ENCODE data around the gene MAP2K5. TPM values are rescaled to one million over a fixed set of nuclear protein-coding genes. Genes with fewer than 3 reads are reported as not detected.

Gene MAP2K5
- total and polyA plus RNA-seq, 2 donors from 2014 or later: 14.1 to 18.6 TPM

- H3K4me1 ChIP-seq (ENCODE audit: control insufficient read depth in 2 of 3, insufficient read depth in 2 of 3, low read depth in 1 of 3, low read length in 3 of 3): peaks cover 3 to 13% (median 6%) of the 10 kb centered on the region in 3 donors
- H3K9me3 ChIP-seq (ENCODE audit: control insufficient read depth in 2 of 3, insufficient read depth in 1 of 3, low read length in 3 of 3): no peaks in the 10 kb centered on the region
- no peak for FAIRE-seq
- no peak overlapping the region for H3K9ac ChIP-seq (ENCODE audit: low read length in 3 of 3)
- no peaks in the 10 kb centered on the region for H3K36me3 ChIP-seq (ENCODE audit: control insufficient read depth in 2 of 3, insufficient read depth in 3 of 3, low read length in 3 of 3)
- no peaks in the 10 kb centered on the region for H3K27me3 ChIP-seq (ENCODE audit: control insufficient read depth, insufficient read depth, low read length)
- TF ChIP-seq CTCF (IDR thresholded peaks at IDR 0.05; ENCODE audit: borderline replicate concordance, extremely low read depth, insufficient read depth): no peak
- H3K4me3 ChIP-seq (ENCODE audit: low read length in 3 of 3): no peak overlapping the region
- DNase-seq: peak in 2 of 5 donors; percentile 35 to 55
- H3K27ac ChIP-seq (ENCODE audit: low read depth in 2 of 2, low read length in 2 of 2): no peak overlapping the region
- intact Hi-C loops (cut with DNase I): no loop called here
Measured at GRCh38 chr15:67762610-67763368, 220.3 kb downstream of the MAP2K5 start.

GRCh38 chr15:67765701-67766100, 223.2 kb downstream of the MAP2K5 start:
- intact Hi-C loops (cut with DNase I): no loop called here
- TF ChIP-seq CTCF (IDR thresholded peaks at IDR 0.05; ENCODE audit: borderline replicate concordance, extremely low read depth, insufficient read depth): no peak
- Histone ChIP-seq H3K36me3 (ENCODE audit: control insufficient read depth in 2 of 3, insufficient read depth in 3 of 3, low read length in 3 of 3) (no peaks in the 10 kb centered on the region), H3K4me1 (ENCODE audit: control insufficient read depth in 2 of 3, insufficient read depth in 2 of 3, low read depth in 1 of 3, low read length in 3 of 3) (peaks cover 0 to 13% (median 6%) of the 10 kb centered on the region in 3 donors), H3K27ac (ENCODE audit: low read depth in 2 of 2, low read length in 2 of 2) (no peak overlapping the region), H3K9ac (ENCODE audit: low read length in 3 of 3) (no peak overlapping the region), H3K4me3 (ENCODE audit: low read length in 3 of 3) (no peak overlapping the region), H3K27me3 (ENCODE audit: control insufficient read depth, insufficient read depth, low read length) (no peaks in the 10 kb centered on the region), H3K9me3 (ENCODE audit: control insufficient read depth in 2 of 3, insufficient read depth in 1 of 3, low read length in 3 of 3) (no peaks in the 10 kb centered on the region)
- DNase-seq (peak in 1 of 5 donors; percentile 42), FAIRE-seq (peak; percentile 55)

- intact Hi-C loops (cut with DNase I): no loop called here
- Histone ChIP-seq H3K9me3 (ENCODE audit: control insufficient read depth in 2 of 3, insufficient read depth in 1 of 3, low read length in 3 of 3) (no peaks in the 10 kb centered on the region), H3K27ac (ENCODE audit: low read depth in 2 of 2, low read length in 2 of 2) (no peak overlapping the region), H3K4me3 (ENCODE audit: low read length in 3 of 3) (no peak overlapping the region), H3K4me1 (ENCODE audit: control insufficient read depth in 2 of 3, insufficient read depth in 2 of 3, low read depth in 1 of 3, low read length in 3 of 3) (peaks cover 0 to 11% (median 0%) of the 10 kb centered on the region in 3 donors), H3K9ac (ENCODE audit: low read length in 3 of 3) (no peak overlapping the region), H3K36me3 (ENCODE audit: control insufficient read depth in 2 of 3, insufficient read depth in 3 of 3, low read length in 3 of 3) (no peaks in the 10 kb centered on the region), H3K27me3 (ENCODE audit: control insufficient read depth, insufficient read depth, low read length) (no peaks in the 10 kb centered on the region)
- no peak for TF ChIP-seq CTCF (IDR thresholded peaks at IDR 0.05; ENCODE audit: borderline replicate concordance, extremely low read depth, insufficient read depth)
- no peak for FAIRE-seq
- DNase-seq: no peak
Measured at GRCh38 chr15:67766968-67767367, 224.5 kb downstream of the MAP2K5 start.
